Endometrial microvascular endothelial cells (primary cell): ENCODE results near the gene EIF4EBP3. TPM values are rescaled to one million over a fixed set of nuclear protein-coding genes. Genes with fewer than 3 reads are reported as not detected.
"Not testable (repeated sequence)": the region's sequence is repeated elsewhere in the genome, so short reads cannot be mapped to it uniquely, and the experiment has no call there.

Source experiments
- in situ Hi-C: cut with HindIII; loops from 2 replicates; pipeline ENCODE4 v1.10.0; 2017; ENCODE audit warnings: low sequenced_read_pairs, low pct_unique_long_range_greater_than_20kb; ENCODE audit errors: inconsistent ontology term
- total RNA-seq: library from RNA; depleted of rRNA; stranded (reverse); fragments of >200 nt; gene quantifications from one replicate; pipeline ENCODE4 v1.2.3, GENCODE V29; 2015; ENCODE audit errors: inconsistent ontology term

Gene EIF4EBP3
- total RNA-seq, 1 donor from 2014 or later, result 0.28 TPM

GRCh38 chr5:140569197-140569596 lies 21.7 kb downstream of the EIF4EBP3 start:
- in situ Hi-C loops, result loop anchor here (25.0 kb wide), 1 partner anchor 232 kb away; the partner anchor contains the start of gene HBEGF

GRCh38 chr5:140570058-140570457 lies 22.6 kb downstream of the EIF4EBP3 start:
- in situ Hi-C loops, result loop anchor here (25.0 kb wide), 1 partner anchor 233 kb away; the partner anchor contains the start of gene HBEGF

- in situ Hi-C loops, result loop anchor here (25.0 kb wide), 1 partner anchor 233 kb away; the partner anchor contains the start of gene HBEGF
These were observed 23.0 kb downstream of the EIF4EBP3 start for GRCh38 chr5:140570488-140570887.

- in situ Hi-C loops, result loop anchor here (25.0 kb wide), 1 partner anchor 234 kb away; the partner anchor contains the start of gene HBEGF
These were observed 23.6 kb downstream of the EIF4EBP3 start for GRCh38 chr5:140571105-140571504.

GRCh38 chr5:140573683-140574082 lies 26.2 kb downstream of the EIF4EBP3 start:
- in situ Hi-C loops, result loop anchor here (25.0 kb wide), 1 partner anchor 236 kb away; the partner anchor contains the start of gene HBEGF

GRCh38 chr5:140574165-140574564 lies 26.7 kb downstream of the EIF4EBP3 start:
- in situ Hi-C loops, result loop anchor here (25.0 kb wide), 1 partner anchor 237 kb away; the partner anchor contains the start of gene HBEGF

GRCh38 chr5:140575309-140575708 lies 27.8 kb downstream of the EIF4EBP3 start:
- in situ Hi-C loops, result no loop called here

- in situ Hi-C loops, result no loop called here
These were observed 29.3 kb downstream of the EIF4EBP3 start for GRCh38 chr5:140576776-140577201.

GRCh38 chr5:140579188-140579747 lies 31.8 kb downstream of the EIF4EBP3 start:
- in situ Hi-C loops, result not testable (repeated sequence)

- in situ Hi-C loops, result no loop called here
These were observed 40.0 kb downstream of the EIF4EBP3 start for GRCh38 chr5:140587495-140587894.

- in situ Hi-C loops, result no loop called here
These were observed 41.0 kb downstream of the EIF4EBP3 start for GRCh38 chr5:140588311-140589070.

GRCh38 chr5:140590861-140591260 lies 43.4 kb downstream of the EIF4EBP3 start:
- in situ Hi-C loops, result no loop called here

- in situ Hi-C loops, result no loop called here
These were observed 44.4 kb downstream of the EIF4EBP3 start for GRCh38 chr5:140591747-140592372.

- in situ Hi-C loops, result not testable (repeated sequence)
These were observed 45.6 kb downstream of the EIF4EBP3 start for GRCh38 chr5:140593070-140593469.

GRCh38 chr5:140594169-140594568 lies 46.7 kb downstream of the EIF4EBP3 start:
- in situ Hi-C loops, result no loop called here

GRCh38 chr5:140595538-140596300 lies 48.3 kb downstream of the EIF4EBP3 start:
- in situ Hi-C loops, result no loop called here

- in situ Hi-C loops, result no loop called here
These were observed 48.9 kb downstream of the EIF4EBP3 start for GRCh38 chr5:140596321-140596741.

- in situ Hi-C loops, result no loop called here
These were observed 51.4 kb downstream of the EIF4EBP3 start for GRCh38 chr5:140598836-140599235.
